Esophagus muscularis mucosa (tissue), 4 donors: Measurements from ENCODE around the gene XXYLT1.

Experiments
- EP300 ChIP-seq: sonication (generic); formaldehyde crosslinking; IDR thresholded peaks from one replicate; pipeline ENCODE4 v1.6.1; 2017; ENCODE audit warnings: antibody characterized with exemption
- POLR2A ChIP-seq: fragments of 450-650 bp; IDR thresholded peaks from one replicate; pipeline ENCODE4 v1.6.1; 2017; ENCODE audit warnings: antibody characterized with exemption, moderate library complexity, mild to moderate bottlenecking, low read depth
- POLR2AphosphoS5 ChIP-seq, 2 donors: sonication (generic); formaldehyde crosslinking; IDR thresholded peaks; one replicate each; pipeline ENCODE4 v1.6.1; 2017; ENCODE audit warnings: antibody characterized with exemption in 2 of 2
- TF ChIP-seq, protein P1 (sequence below), 3 experiments: fragments of 200-600 bp in 2 of 3; fragments of 450-650 bp in 1 of 3; sonication (generic) in 2 of 3; IDR thresholded peaks; one replicate each; pipeline ENCODE4 v1.5.1; 2017 to 2019; ENCODE audit warnings: antibody characterized with exemption in 3 of 3, mild to moderate bottlenecking in 2 of 3, moderate library complexity in 1 of 3

DNA sequence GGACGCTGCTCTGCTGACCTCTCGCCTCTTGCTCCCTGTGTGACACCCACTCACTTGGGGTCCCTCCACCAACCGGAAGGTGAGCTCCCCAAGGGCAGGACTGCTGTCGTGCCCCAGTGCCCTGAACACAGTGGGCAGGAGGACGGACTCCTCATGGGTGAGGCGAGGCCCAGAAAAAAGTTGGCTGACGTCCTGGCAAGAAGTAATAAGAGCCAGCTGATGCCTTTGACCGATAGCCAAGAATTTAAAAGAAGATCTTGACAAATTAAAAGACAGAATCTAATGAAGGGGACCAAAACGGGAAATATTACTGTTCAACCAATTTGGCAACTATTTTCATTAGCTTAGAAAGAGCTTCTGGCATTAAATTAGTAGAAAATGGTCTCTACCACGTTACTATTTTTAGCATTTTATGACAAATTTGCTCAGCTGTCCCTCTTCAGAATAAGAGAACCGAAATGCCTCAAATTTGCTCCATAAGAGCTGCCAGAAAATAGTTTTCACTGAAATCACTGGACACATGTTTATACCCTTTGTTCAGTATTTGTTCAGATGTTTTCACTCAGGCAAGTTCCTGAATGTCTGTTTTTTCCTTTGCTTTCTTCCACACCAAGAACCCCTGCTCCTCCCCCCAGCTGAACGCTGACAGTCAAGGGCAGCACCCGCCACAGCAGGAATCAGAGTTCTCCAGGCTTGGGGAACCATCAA, 60.5 kb downstream of the XXYLT1 start:
- no peak for TF ChIP-seq POLR2A
- TF ChIP-seq, protein P1, sequence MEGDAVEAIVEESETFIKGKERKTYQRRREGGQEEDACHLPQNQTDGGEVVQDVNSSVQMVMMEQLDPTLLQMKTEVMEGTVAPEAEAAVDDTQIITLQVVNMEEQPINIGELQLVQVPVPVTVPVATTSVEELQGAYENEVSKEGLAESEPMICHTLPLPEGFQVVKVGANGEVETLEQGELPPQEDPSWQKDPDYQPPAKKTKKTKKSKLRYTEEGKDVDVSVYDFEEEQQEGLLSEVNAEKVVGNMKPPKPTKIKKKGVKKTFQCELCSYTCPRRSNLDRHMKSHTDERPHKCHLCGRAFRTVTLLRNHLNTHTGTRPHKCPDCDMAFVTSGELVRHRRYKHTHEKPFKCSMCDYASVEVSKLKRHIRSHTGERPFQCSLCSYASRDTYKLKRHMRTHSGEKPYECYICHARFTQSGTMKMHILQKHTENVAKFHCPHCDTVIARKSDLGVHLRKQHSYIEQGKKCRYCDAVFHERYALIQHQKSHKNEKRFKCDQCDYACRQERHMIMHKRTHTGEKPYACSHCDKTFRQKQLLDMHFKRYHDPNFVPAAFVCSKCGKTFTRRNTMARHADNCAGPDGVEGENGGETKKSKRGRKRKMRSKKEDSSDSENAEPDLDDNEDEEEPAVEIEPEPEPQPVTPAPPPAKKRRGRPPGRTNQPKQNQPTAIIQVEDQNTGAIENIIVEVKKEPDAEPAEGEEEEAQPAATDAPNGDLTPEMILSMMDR (IDR thresholded peaks at IDR 0.05) = no peak
- TF ChIP-seq POLR2AphosphoS5 (IDR thresholded peaks at IDR 0.05) = peak; percentile 42 to 49
- TF ChIP-seq EP300 = no peak
